HCT116 (cell line): ENCODE results near the gene ERBB4. TPM values are rescaled to one million over a fixed set of nuclear protein-coding genes. Genes with fewer than 3 reads are reported as not detected.
"Not testable (repeated sequence)": the region's sequence is repeated elsewhere in the genome, so short reads cannot be mapped to it uniquely, and the experiment has no call there.

Experiments
- ATAC-seq: fragments of 200-7000 bp; cut with Tn5 transposase; 2 replicates; pipeline ENCODE4 v1.9.1; 2020; ENCODE audit warnings: mild to moderate bottlenecking, moderate library complexity
- BruUV-seq: library from RNA; stranded (reverse); fragments of 400-500 nt; replicated peaks from 2 replicates; lab custom pipeline; 2021; lab: Mats Ljungman, UMichigan
- CTCF ChIA-PET: fragments of 300-600 bp; sonication (Branson Sonifier 250); formaldehyde crosslinking; loops from one replicate; lab custom pipeline; 2021; ENCODE audit warnings: antibody characterized with exemption; lab: Charles Lee
- POLR2A ChIA-PET: fragments of 300-600, 350-600 bp; sonication (Branson Sonifier 250); formaldehyde crosslinking; loops from one replicate; lab custom pipeline; 2021; ENCODE audit warnings: antibody characterized with exemption; lab: Charles Lee
- RAD21 ChIA-PET, 2 experiments: fragments of 300-600 bp; sonication (Branson Sonifier 250); formaldehyde crosslinking; loops; one replicate each; lab custom pipeline; 2023; ENCODE audit warnings: low total read pairs in 2 of 2; ENCODE audit not compliant: uncharacterized antibody in 2 of 2, unreplicated experiment in 2 of 2, low non-redundant PET in 1 of 2; lab: Charles Lee
- DNase-seq: peaks from one replicate; pipeline ENCODE4 v3.0.0-alpha.2; 2010; ENCODE audit warnings: low read depth, low spot score
- H2AFZ ChIP-seq: fragments of 200-600 bp; shearing (Covaris generic), sonication (generic); 2 replicates; pipeline ENCODE4 v1.6.1; 2017; ENCODE audit warnings: low read depth, mixed run types, mixed read lengths, antibody characterized with exemption, low read length; ENCODE audit not compliant: poor library complexity, severe bottlenecking
- H3K27ac ChIP-seq: 2 replicates; pipeline ENCODE4 v1.5.1; 2012; ENCODE audit warnings: low read depth, low read length
- H3K27me3 ChIP-seq: fragments of 200-600 bp; sonication (generic); 2 replicates; pipeline ENCODE4 v1.6.1; 2016; ENCODE audit warnings: mixed run types, low read length, mixed read lengths; ENCODE audit not compliant: insufficient read depth
- H3K36me3 ChIP-seq, 2 experiments: fragments of 200-500 bp in 1 of 2; fragments of 200-600 bp in 1 of 2; sonication (Bioruptor generic) in 1 of 2; sonication (generic) in 1 of 2; 2 replicates each; pipeline versions ENCODE4 v1.5.1 to v1.6.1; 2014 to 2016; ENCODE audit warnings: low read length in 2 of 2, inconsistent platforms in 1 of 2, mixed read lengths in 1 of 2, mixed run types in 1 of 2; ENCODE audit not compliant: insufficient read depth in 2 of 2, control insufficient read depth in 1 of 2
- H3K4me1 ChIP-seq, 2 experiments: fragments of 200-600 bp in 1 of 2; sonication (generic) in 1 of 2; 2 replicates each; pipeline versions ENCODE4 v1.5.1 to v1.6.1; 2012 to 2017; ENCODE audit warnings: low read length in 2 of 2, inconsistent platforms in 1 of 2, mild to moderate bottlenecking in 1 of 2, mixed read lengths in 1 of 2, mixed run types in 1 of 2, moderate library complexity in 1 of 2; ENCODE audit not compliant: insufficient read depth in 2 of 2, control insufficient read depth in 1 of 2
- H3K4me2 ChIP-seq: fragments of 200-600 bp; sonication (generic); 2 replicates; pipeline ENCODE4 v1.6.1; 2017; ENCODE audit warnings: mixed run types, low read length, mixed read lengths
- H3K4me3 ChIP-seq, 2 experiments: fragments of 200-600 bp in 1 of 2; sonication (generic) in 1 of 2; replicated peaks in 1 of 2; 2 replicates each; pipeline ENCODE4 v1.5.1; 2011 to 2016; ENCODE audit warnings: low read length in 2 of 2, control low read depth in 1 of 2, low read depth in 1 of 2, mild to moderate bottlenecking in 1 of 2, mixed read lengths in 1 of 2, mixed run types in 1 of 2
- H3K79me2 ChIP-seq: fragments of 200-600 bp; sonication (generic); 2 replicates; pipeline ENCODE4 v1.6.1; 2017; ENCODE audit warnings: mild to moderate bottlenecking, mixed run types, low read length, moderate library complexity, mixed read lengths; ENCODE audit not compliant: insufficient read depth
- H3K9ac ChIP-seq: fragments of 200-600 bp; sonication (generic); 2 replicates; pipeline ENCODE4 v1.6.1; 2016; ENCODE audit warnings: low read length, mixed read lengths
- H3K9me2 ChIP-seq: fragments of 200-600 bp; sonication (generic), shearing (Covaris generic); 2 replicates; pipeline ENCODE4 v1.6.1; 2017; ENCODE audit warnings: mixed run types, mild to moderate bottlenecking, moderate library complexity; ENCODE audit not compliant: insufficient read depth
- H3K9me3 ChIP-seq, 2 experiments: fragments of 200-500 bp in 1 of 2; fragments of 200-600 bp in 1 of 2; sonication (Bioruptor generic) in 1 of 2; sonication (generic) in 1 of 2; 2 replicates each; pipeline ENCODE4 v1.6.1; 2014 to 2017; ENCODE audit warnings: low read length in 2 of 2, mixed read lengths in 2 of 2, inconsistent platforms in 1 of 2, low read depth in 1 of 2, mild to moderate bottlenecking in 1 of 2, mixed run types in 1 of 2, moderate library complexity in 1 of 2; ENCODE audit not compliant: control insufficient read depth in 1 of 2, insufficient read depth in 1 of 2
- H4K20me1 ChIP-seq: fragments of 200-600 bp; sonication (generic), shearing (Covaris generic); 2 replicates; pipeline ENCODE4 v1.6.1; 2017; ENCODE audit warnings: mixed run types, mild to moderate bottlenecking, moderate library complexity; ENCODE audit not compliant: insufficient read depth
- CBX3 ChIP-seq: IDR thresholded peaks from 2 replicates; pipeline ENCODE4 v1.6.1; 2012; ENCODE audit warnings: low read depth
- CEBPB ChIP-seq: IDR thresholded peaks from 2 replicates; pipeline ENCODE4 v1.6.1; 2012; ENCODE audit warnings: low read depth
- CTCF ChIP-seq, 3 experiments: fragments of 200-600 bp in 1 of 3; sonication (generic) in 1 of 3; IDR thresholded peaks in 2 of 3; conservative IDR thresholded peaks in 1 of 3; 2 replicates each; pipeline ENCODE4 v1.5.1; 2012 to 2017; ENCODE audit warnings: low read depth in 2 of 3, low read length in 2 of 3, antibody characterized with exemption in 1 of 3, borderline replicate concordance in 1 of 3, control low read depth in 1 of 3, mild to moderate bottlenecking in 1 of 3, mixed read lengths in 1 of 3, mixed run types in 1 of 3, moderate library complexity in 1 of 3; ENCODE audit not compliant: insufficient read depth in 1 of 3
- EGR1 ChIP-seq: IDR thresholded peaks from 2 replicates; pipeline ENCODE4 v1.6.1; 2012; ENCODE audit warnings: low read depth
- FOSL1 ChIP-seq: IDR thresholded peaks from 2 replicates; pipeline ENCODE4 v1.6.1; 2012; ENCODE audit warnings: low read depth
- JUND ChIP-seq: IDR thresholded peaks from 2 replicates; pipeline ENCODE4 v1.6.1; 2012
- POLR2A ChIP-seq: IDR thresholded peaks from 2 replicates; pipeline ENCODE4 v1.7.0; 2011; ENCODE audit warnings: borderline replicate concordance; ENCODE audit not compliant: insufficient read depth, insufficient read length; ENCODE audit errors: extremely low read depth
- POLR2AphosphoS5 ChIP-seq: IDR thresholded peaks from 2 replicates; pipeline ENCODE4 v1.6.1; 2011; ENCODE audit warnings: mild to moderate bottlenecking, low read depth, low read length, moderate library complexity
- RAD21 ChIP-seq: IDR thresholded peaks from 2 replicates; pipeline ENCODE4 v1.6.1; 2012; ENCODE audit warnings: low read depth, mild to moderate bottlenecking
- SIN3A ChIP-seq: IDR thresholded peaks from 2 replicates; pipeline ENCODE4 v1.6.1; 2012; ENCODE audit warnings: low read depth
- SP1 ChIP-seq: IDR thresholded peaks from 2 replicates; pipeline ENCODE4 v1.6.1; 2012; ENCODE audit warnings: low read depth
- SRF ChIP-seq: IDR thresholded peaks from 2 replicates; pipeline ENCODE4 v1.6.1; 2012; ENCODE audit warnings: low read depth
- ZBTB33 ChIP-seq: IDR thresholded peaks from 2 replicates; pipeline ENCODE4 v1.6.1; 2011; ENCODE audit warnings: mild to moderate bottlenecking, low read length, moderate library complexity; ENCODE audit not compliant: insufficient replicate concordance; ENCODE audit errors: extremely low read depth
- ZFX ChIP-seq: fragments of 450-650 bp; IDR thresholded peaks from 2 replicates; pipeline ENCODE4 v1.6.1; 2017
- ZNF274 ChIP-seq: fragments of 200-500 bp; sonication (Bioruptor generic); IDR thresholded peaks from 2 replicates; pipeline ENCODE4 v1.6.1; 2014; ENCODE audit warnings: mild to moderate bottlenecking, low read depth, low read length, inconsistent platforms
- intact Hi-C: fragments of 100-400 bp; cut with micrococcal nuclease; formaldehyde crosslinking; loops from 2 replicates; pipeline ENCODE4 v1.10.0; 2022
- total RNA-seq: library from RNA; stranded (reverse); gene quantifications from one replicate; pipeline ENCODE4 v1.2.1, GENCODE V29; 2021; ENCODE audit not compliant: unreplicated experiment

Gene ERBB4
- total RNA-seq, 1 experiment from 2014 or later = 0.10 TPM

GRCh38 chr2:211534632-211535031 lies 1004.0 kb downstream of the ERBB4 start:
- no peaks in the 10 kb centered on the region for H3K36me3 ChIP-seq
- H3K9me3 ChIP-seq = no peaks in the 10 kb centered on the region
- no peak overlapping the region for H2AFZ ChIP-seq
- no peaks in the 10 kb centered on the region for H3K79me2 ChIP-seq
- no peaks in the 10 kb centered on the region for H3K27me3 ChIP-seq
- BruUV-seq = no TSS peak
- intact Hi-C loops = no loop called here
- RAD21 ChIA-PET = no interaction called here
- no peak overlapping the region for H3K4me3 ChIP-seq
- no peak overlapping the region for H3K9ac ChIP-seq
- no peaks in the 10 kb centered on the region for H3K9me2 ChIP-seq
- CTCF ChIA-PET = no interaction called here
- DNase-seq (no peak), ATAC-seq (no peak)
- no peaks in the 10 kb centered on the region for H4K20me1 ChIP-seq
- no peak overlapping the region for H3K4me2 ChIP-seq
- H3K4me1 ChIP-seq = no peaks in the 10 kb centered on the region
- H3K27ac ChIP-seq = no peak overlapping the region
- POLR2A ChIA-PET = no interaction called here
- no peak for TF ChIP-seq CTCF (IDR thresholded peaks at IDR 0.05 in 2 of 3, conservative IDR thresholded peaks at IDR 0.05 in 1 of 3; ENCODE audit: borderline replicate concordance in 1 of 3, insufficient read depth in 1 of 3, low read depth in 2 of 3, low read length in 2 of 3)
- no peak for TF ChIP-seq EGR1
- TF ChIP-seq SIN3A = no peak
- TF ChIP-seq POLR2A = no peak
- no peak for TF ChIP-seq ZNF274
- no peak for TF ChIP-seq SRF
- no peak for TF ChIP-seq SP1
- no peak for TF ChIP-seq FOSL1
- no peak for TF ChIP-seq CBX3
- TF ChIP-seq POLR2AphosphoS5 = no peak
- no peak for TF ChIP-seq JUND
- no peak for TF ChIP-seq CEBPB
- TF ChIP-seq ZBTB33 = no peak
- no peak for TF ChIP-seq ZFX
- no peak for TF ChIP-seq RAD21

GRCh38 chr2:211524248-211524647 lies 1014.4 kb downstream of the ERBB4 start:
- H3K36me3 ChIP-seq, H3K27ac ChIP-seq, DNase-seq, H3K79me2 ChIP-seq, POLR2A ChIA-PET, H2AFZ ChIP-seq, intact Hi-C loops, H3K9me2 ChIP-seq, H3K9ac ChIP-seq, H3K4me1 ChIP-seq, H3K4me3 ChIP-seq, ATAC-seq, RAD21 ChIA-PET, BruUV-seq, H4K20me1 ChIP-seq, H3K4me2 ChIP-seq, H3K27me3 ChIP-seq, CTCF ChIA-PET, H3K9me3 ChIP-seq: not testable (repeated sequence)
